AG09309 (cell line): Measurements from ENCODE around the gene OXNAD1.

Experiments
- DNase-seq: peaks from one replicate; pipeline ENCODE4 v3.0.0-alpha.2; 2010; ENCODE audit warnings: low read depth
- H3K4me3 ChIP-seq: 2 replicates; pipeline ENCODE4 v1.5.1; 2011; ENCODE audit warnings: mild to moderate bottlenecking, low read depth, low read length, moderate library complexity; ENCODE audit not compliant: control insufficient read depth
- CTCF ChIP-seq: IDR thresholded peaks from 2 replicates; pipeline ENCODE4 v1.5.1; 2011; ENCODE audit warnings: mild to moderate bottlenecking, low read depth, low read length, inconsistent platforms; ENCODE audit not compliant: insufficient read depth, control insufficient read depth; ENCODE audit errors: missing control alignments

The OXNAD1 gene

GRCh38 chr3:16229681-16230080, 35.3 kb upstream of the OXNAD1 start:
- DNase-seq, result no peak
- H3K4me3 ChIP-seq, result no peak overlapping the region
- no peak for TF ChIP-seq CTCF

- no peak for DNase-seq
- no peak for TF ChIP-seq CTCF
- no peak overlapping the region for H3K4me3 ChIP-seq
Observed at GRCh38 chr3:16231983-16232382, 33.0 kb upstream of the OXNAD1 start.

GRCh38 chr3:16233806-16234205, 31.2 kb upstream of the OXNAD1 start:
- H3K4me3 ChIP-seq, result no peak overlapping the region
- no peak for DNase-seq
- no peak for TF ChIP-seq CTCF

- no peak for DNase-seq
- H3K4me3 ChIP-seq, result no peak overlapping the region
- TF ChIP-seq CTCF, result no peak
Observed at GRCh38 chr3:16234281-16234680, 30.7 kb upstream of the OXNAD1 start.

- no peak for TF ChIP-seq CTCF
- no peak for DNase-seq
Observed at GRCh38 chr3:16236030-16236639, 28.9 kb upstream of the OXNAD1 start.

GRCh38 chr3:16236856-16237393, 28.1 kb upstream of the OXNAD1 start:
- TF ChIP-seq CTCF, result no peak
- DNase-seq, result no peak
- H3K4me3 ChIP-seq, result no peak overlapping the region

More at GRCh38 chr3:16236030-16236639, 28.9 kb upstream of the OXNAD1 start:
- H3K4me3 ChIP-seq, result no peak overlapping the region
